Anterior cingulate cortex (tissue), 58 donors: ENCODE results near the gene KLHL35.
"Not testable (repeated sequence)": the region's sequence is repeated elsewhere in the genome, so short reads cannot be mapped to it uniquely, and the experiment has no call there.

Experiments used
- DNase-seq, 58 donors: peaks; one replicate each; lab custom pipeline; 2025; lab: John Stamatoyannopoulos, UW

Gene KLHL35

DNA sequence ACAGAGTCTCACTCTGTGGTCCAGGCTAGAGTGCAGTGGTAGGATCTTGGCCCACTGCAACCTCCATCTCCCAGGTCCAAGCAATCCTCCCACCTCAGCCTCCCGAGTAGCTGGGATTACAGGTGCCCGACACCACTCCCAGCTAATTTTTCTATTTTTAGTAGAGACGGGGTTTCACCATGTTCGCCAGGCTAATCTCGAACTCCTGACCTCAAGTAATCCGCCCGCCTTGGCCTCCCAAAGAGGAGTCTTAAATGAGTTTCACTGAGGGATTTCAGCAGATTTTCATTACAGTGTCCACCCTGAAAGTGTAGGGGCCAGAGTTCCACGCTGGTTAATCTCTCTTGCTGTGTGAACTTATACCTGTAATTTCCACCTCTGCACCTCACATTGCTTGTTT is 34.1 kb downstream of the KLHL35 start:
- DNase-seq = no peak

DNA sequence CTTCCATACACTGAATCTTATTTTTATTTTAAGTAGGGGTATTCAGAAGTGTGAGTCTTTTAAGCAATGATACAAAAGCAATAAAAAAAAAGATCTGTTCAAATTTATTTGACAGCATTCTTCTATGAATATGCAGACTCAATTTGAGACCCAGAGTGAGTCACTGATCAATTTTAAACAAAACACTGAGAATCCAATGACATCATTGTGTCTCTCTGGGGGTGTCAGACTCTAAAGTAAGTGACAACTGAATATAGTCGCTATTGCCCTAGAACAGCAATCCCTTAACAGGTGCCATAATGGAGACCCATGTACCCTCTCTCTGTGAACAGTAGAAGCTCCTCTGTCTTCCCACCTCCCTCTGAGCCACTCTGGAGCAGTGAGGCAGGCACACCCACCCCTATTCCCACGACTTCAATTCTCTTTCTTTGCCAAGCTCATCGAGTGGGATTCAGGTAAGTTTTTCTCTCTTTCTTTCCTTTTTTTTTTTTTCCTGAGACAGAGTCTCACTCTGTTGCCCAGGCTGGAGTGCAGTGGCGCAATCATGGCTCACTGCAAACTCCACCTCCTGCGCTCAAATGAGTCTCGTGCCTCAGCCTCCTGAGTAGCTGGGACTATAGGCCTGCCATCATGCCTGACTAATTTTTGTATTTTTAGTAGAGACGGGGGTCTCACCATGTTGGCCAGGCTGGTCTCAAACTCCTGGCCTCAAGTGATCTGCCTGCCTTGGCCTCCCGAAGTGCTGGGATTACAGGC is 38.7 kb downstream of the KLHL35 start:
- DNase-seq = peak in 1 of 58 donors; percentile 29

DNA sequence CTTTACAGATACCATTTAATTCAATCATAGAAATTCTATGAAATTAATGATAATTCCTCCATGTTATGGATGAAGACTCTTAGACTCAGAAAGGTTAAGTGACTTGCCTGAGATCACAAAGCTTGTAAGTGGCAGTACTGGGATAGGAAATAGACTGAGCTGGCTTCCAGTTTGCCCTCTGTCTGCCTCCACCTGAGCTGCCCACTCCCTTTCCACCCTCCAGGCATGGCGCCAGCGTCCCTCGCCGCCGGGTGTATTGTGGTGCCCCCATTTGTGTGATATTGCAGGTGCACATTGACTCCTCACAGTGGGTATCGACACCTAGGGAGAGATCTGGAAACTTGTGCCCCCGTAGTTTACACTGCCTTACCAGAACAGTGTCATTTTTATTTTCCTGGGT is 43.1 kb downstream of the KLHL35 start:
- no peak for DNase-seq

DNA sequence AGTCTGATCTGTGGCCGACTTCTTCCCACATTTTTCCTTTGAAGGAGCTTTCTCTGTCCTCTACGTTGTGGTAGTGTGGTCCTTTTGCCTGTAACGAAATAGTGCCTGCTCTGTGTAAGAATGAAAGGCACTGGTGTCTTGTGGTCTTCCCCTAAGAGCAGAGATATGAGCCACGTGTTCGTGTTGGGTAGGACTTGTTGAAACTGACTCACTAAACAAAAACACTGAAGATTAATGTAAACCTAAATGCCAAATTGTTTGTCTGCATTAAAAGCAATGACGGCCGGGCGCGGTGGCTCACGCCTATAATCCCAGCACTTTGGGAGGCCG is 43.8 kb downstream of the KLHL35 start:
- no peak for DNase-seq

GRCh38 chr11:75388386-75389275 is 44.4 kb downstream of the KLHL35 start:
- peak in 55 of 58 donors; percentile 2 to 83 (median 34) for DNase-seq

DNA sequence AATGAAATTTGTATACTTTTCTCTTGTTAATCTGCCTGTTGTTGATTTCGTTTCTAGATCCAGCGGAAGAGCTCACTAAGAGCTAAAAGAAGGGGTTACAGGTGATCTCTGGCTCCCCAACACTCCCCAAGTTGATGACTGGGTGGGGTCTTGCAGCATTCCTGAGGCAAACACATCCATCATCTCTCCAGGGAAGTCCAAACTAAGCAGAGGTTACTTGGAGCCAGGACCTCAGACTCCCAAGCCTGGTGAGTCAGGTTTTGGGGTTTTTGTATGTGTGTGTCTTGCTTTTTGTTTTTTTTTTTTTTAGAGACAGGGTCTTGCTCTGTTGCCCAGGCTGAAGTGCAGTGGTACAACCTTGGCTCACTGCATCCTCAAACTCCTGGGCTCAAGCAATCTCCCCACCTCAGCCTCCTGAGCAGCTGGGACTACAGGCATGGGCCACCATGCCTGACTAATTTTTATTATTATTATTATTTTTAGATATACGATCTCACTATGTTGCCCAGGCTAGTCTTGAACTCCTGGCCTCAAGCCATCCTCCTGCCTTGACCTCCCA is 45.2 kb downstream of the KLHL35 start:
- no peak for DNase-seq

GRCh38 chr11:75386942-75387630 is 45.9 kb downstream of the KLHL35 start:
- DNase-seq = no peak

GRCh38 chr11:75384438-75385080 is 48.4 kb downstream of the KLHL35 start:
- peak in 57 of 58 donors; percentile 2 to 86 (median 62) for DNase-seq

DNA sequence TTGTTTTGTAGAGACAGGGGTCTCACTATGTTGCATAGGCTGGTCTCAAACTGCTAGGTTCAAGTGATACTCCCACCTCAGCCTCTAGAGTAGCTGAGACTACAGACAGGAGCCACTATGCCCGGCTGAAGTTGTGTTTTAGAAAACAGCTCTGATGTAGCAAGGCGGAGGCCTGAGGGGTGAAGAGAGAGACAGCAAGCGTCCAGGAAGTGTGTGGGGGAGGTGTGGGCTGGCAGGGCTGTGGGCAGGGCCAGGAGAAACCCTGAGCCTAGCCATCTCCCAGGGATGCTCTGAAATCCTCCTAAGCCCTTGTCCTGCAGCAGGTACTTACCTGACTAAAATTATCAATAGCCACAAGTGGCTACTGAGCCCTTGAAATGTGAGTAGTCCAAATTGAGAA is 49.8 kb downstream of the KLHL35 start:
- no peak for DNase-seq

- DNase-seq = peak in 2 of 58 donors; percentile 4 to 12
Observed at GRCh38 chr11:75380716-75381420, 52.1 kb downstream of the KLHL35 start.

DNA sequence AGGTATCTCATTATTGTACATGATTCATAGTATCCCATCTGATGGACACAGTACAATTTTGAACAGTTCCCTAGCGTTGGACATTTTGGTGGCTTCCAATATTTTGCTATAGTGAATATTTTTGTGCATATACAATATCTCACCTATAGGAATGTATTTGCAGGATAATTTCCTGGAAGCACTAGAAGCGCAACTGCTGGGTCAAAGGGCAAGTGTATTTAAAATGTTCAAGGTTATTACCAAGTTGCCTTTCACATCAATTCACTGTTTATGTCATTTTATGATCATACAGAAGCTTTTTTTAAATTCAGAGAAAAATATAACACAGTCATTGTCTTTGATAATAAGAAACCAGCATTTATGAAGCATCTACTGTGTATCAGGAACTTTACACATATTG is 52.8 kb downstream of the KLHL35 start:
- DNase-seq = no peak

- not testable (repeated sequence) for DNase-seq
Observed at GRCh38 chr11:75378776-75379175, 54.2 kb downstream of the KLHL35 start.

DNA sequence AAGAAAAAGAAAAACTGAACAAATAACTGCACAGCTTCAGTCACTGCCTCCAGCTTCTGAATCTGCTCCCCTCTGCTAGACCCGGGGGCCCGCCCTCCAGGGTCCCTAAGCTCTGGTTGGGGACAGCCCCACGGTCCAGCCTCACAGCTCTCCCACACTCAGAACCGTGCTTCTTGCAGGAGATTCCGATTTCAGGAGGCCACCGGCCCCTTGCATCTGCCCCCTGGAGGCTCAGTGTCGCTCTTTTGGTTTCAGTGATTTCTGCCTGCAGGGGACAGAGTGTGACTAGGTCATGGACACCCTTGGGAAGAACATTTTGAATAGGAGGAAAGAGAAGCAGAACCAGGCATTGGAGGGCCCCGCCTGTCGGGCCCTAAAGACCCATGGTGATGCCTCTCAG is 56.8 kb downstream of the KLHL35 start:
- DNase-seq = no peak

GRCh38 chr11:75375626-75376025 is 57.4 kb downstream of the KLHL35 start:
- no peak for DNase-seq

GRCh38 chr11:75374646-75375045 is 58.4 kb downstream of the KLHL35 start:
- no peak for DNase-seq

DNA sequence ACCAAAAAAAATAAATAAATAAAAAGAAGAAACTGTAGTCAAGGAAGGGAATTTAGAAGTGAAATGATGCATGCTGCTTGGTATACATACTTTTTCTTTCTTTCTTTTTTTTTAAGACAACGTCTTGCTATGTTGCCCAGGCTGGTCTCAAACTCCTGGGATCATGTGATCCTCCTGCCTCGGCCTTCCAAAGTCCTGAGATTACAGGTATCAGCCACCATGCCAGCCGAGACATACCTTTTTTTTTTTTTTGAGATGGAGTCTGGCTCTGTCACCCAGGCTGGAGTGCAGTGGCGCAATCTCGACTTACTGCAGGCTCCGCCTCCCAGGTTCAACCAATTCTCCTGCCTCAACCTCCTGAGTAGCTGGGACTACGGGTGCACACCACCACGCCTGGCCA is 59.8 kb downstream of the KLHL35 start:
- no peak for DNase-seq
